Adrenal gland (tissue), 12 donors: Measurements from ENCODE around the gene WDFY4. TPM values are rescaled to one million over a fixed set of nuclear protein-coding genes. Genes with fewer than 3 reads are reported as not detected.

ENCODE experiments used
- DNase-seq, 7 donors: peaks; one replicate each; pipeline ENCODE4 v3.0.0-alpha.2; 2019 to 2020
- H3K27ac ChIP-seq, 5 donors: fragments of 200-600 bp; sonication (generic) in 4 of 5; 1 replicate in 3 of 5; 2 replicates in 2 of 5; pipeline versions ENCODE4 v1.5.1 to v1.8.0; 2016 to 2020; ENCODE audit warnings: mild to moderate bottlenecking in 1 of 5
- H3K27me3 ChIP-seq: fragments of 200-600 bp; 2 replicates; pipeline ENCODE4 v1.8.0; 2021
- H3K36me3 ChIP-seq, 2 donors: fragments of 200-600 bp; replicated peaks in 1 of 2; 1 replicate in 1 of 2; 2 replicates in 1 of 2; pipeline versions ENCODE4 v1.5.1 to v1.8.0; 2018 to 2022
- H3K4me1 ChIP-seq, 2 donors: fragments of 200-600 bp; replicated peaks in 1 of 2; 1 replicate in 1 of 2; 2 replicates in 1 of 2; pipeline versions ENCODE4 v1.5.1 to v1.8.0; 2018 to 2021
- H3K4me3 ChIP-seq, 4 donors: fragments of 200-600 bp; sonication (generic) in 3 of 4; one replicate each; pipeline ENCODE4 v1.5.1; 2016 to 2018
- H3K9me3 ChIP-seq, 3 donors: fragments of 200-600 bp; sonication (generic) in 1 of 3; replicated peaks in 1 of 3; 1 replicate in 2 of 3; 2 replicates in 1 of 3; pipeline versions ENCODE4 v1.5.1 to v1.8.0; 2016 to 2021
- CTCF ChIP-seq, 6 experiments: fragments of 450-650 bp in 4 of 6; fragments of 200-600 bp in 2 of 6; sonication (generic) in 1 of 6; IDR thresholded peaks; 1 replicate in 5 of 6; 2 replicates in 1 of 6; pipeline versions ENCODE4 v1.5.1 to v1.8.0; 2016 to 2021; ENCODE audit warnings: antibody characterized with exemption in 6 of 6, mild to moderate bottlenecking in 2 of 6, moderate library complexity in 1 of 6
- POLR2A ChIP-seq, 2 donors: fragments of 450-650 bp; IDR thresholded peaks; one replicate each; pipeline ENCODE4 v1.6.1; 2017; ENCODE audit warnings: antibody characterized with exemption in 2 of 2, mild to moderate bottlenecking in 2 of 2, moderate library complexity in 1 of 2
- WGBS, 4 donors: extraction: QIAGEN DNeasy Blood & Tissue Kit in 2 of 4; methylation state at CpG; one replicate each; pipeline versions ENCODE4 v1.1.5 to v1.1.7; 2013 to 2017; 5-methylcytosine and 5-hydroxymethylcytosine counted together
- intact Hi-C, 2 donors: fragments of 100-400 bp; cut with DNase I; formaldehyde crosslinking; loops; one replicate each; pipeline versions ENCODE4 v1.14.1 to v1.15.0; 2022 to 2023
- polyA plus RNA-seq, 3 donors: library from polyadenylated mRNA; stranded (reverse); fragments of 200-250 nt in 2 of 3; fragments of 350-450 nt in 1 of 3; fragmentation: Illumina TruSeq in 1 of 3; extraction: RNeasy Lipid Tissue Mini Kit (QIAGEN cat#74804) in 1 of 3; gene quantifications; one replicate each; pipeline ENCODE4 v1.2.3, GENCODE V29; 2013 to 2014
- total RNA-seq, 9 donors: library from RNA; depleted of rRNA in 4 of 9; stranded (reverse); fragments of >200 nt in 4 of 9; fragments of 120-200 nt in 1 of 9; fragmentation: NEBNext Ultra II Directional in 1 of 9; extraction: Animal tissue kit (Norgen Biotek cat#: 25700) in 1 of 9; gene quantifications; one replicate each; pipeline versions ENCODE4 v1.1.0 to v1.2.4, GENCODE V29; 2013 to 2023
- donor health status: healthy with polysubstance abuse.
- donor health status: Bipolar disorder and iron deficiency.
- donor health status: DM: yes; HTN: yes; CAD: no.
- donor health status: DM: no; HTN: no; CAD: no.
- donor health status: DM: no; HTN: no; CAD: no.
- donor health status: DM: yes; HTN: yes; CAD: no.

WDFY4 gene
- total and polyA plus RNA-seq, 12 donors = 0.61 to 9.9 (median 5.7) TPM

GRCh38 chr10:48884179-48885045, 199.7 kb downstream of the WDFY4 start:
- TF ChIP-seq POLR2A (IDR thresholded peaks at IDR 0.05) = no peak
- TF ChIP-seq CTCF (IDR thresholded peaks at IDR 0.05) = no peak
- Histone ChIP-seq H3K4me1 (no peaks in the 10 kb centered on the region), H3K36me3 (no peaks in the 10 kb centered on the region), H3K27me3 (no peaks in the 10 kb centered on the region), H3K9me3 (no peaks in the 10 kb centered on the region), H3K4me3 (no peak overlapping the region), H3K27ac (no peak overlapping the region)
- intact Hi-C loops = no loop called here
- DNase-seq = no peak
- WGBS, 4 donors = 64 to 77% (median 74%) methylated on average over 9 of the region's 9 CpGs

GRCh38 chr10:48885376-48885775, 200.7 kb downstream of the WDFY4 start:
- Histone ChIP-seq H3K27ac (no peak overlapping the region), H3K4me3 (no peak overlapping the region), H3K36me3 (no peaks in the 10 kb centered on the region), H3K4me1 (no peaks in the 10 kb centered on the region), H3K27me3 (no peaks in the 10 kb centered on the region), H3K9me3 (no peaks in the 10 kb centered on the region)
- 43 to 60% (median 55%) methylated on average over 2 of the region's 2 CpGs for WGBS, 4 donors
- intact Hi-C loops = no loop called here
- peak in 3 of 6 experiments; percentile 24 to 37 (median 27) for TF ChIP-seq CTCF (IDR thresholded peaks at IDR 0.05)
- no peak for TF ChIP-seq POLR2A (IDR thresholded peaks at IDR 0.05)
- DNase-seq = peak in 1 of 7 donors; percentile 23

- Histone ChIP-seq H3K9me3 (no peaks in the 10 kb centered on the region), H3K4me3 (no peak overlapping the region), H3K27ac (no peak overlapping the region), H3K36me3 (no peaks in the 10 kb centered on the region), H3K4me1 (no peaks in the 10 kb centered on the region), H3K27me3 (no peaks in the 10 kb centered on the region)
- TF ChIP-seq CTCF (IDR thresholded peaks at IDR 0.05) = no peak
- TF ChIP-seq POLR2A (IDR thresholded peaks at IDR 0.05) = no peak
- 60 to 83% (median 71%) methylated on average over 1 of the region's 1 CpG for WGBS, 4 donors
- intact Hi-C loops = no loop called here
- no peak for DNase-seq
These were observed 203.3 kb downstream of the WDFY4 start for GRCh38 chr10:48887982-48888381.

- H3K36me3 ChIP-seq = no peaks in the 10 kb centered on the region
- intact Hi-C loops = no loop called here
- H3K9me3 ChIP-seq = no peaks in the 10 kb centered on the region
- no peak overlapping the region for H3K4me3 ChIP-seq
- peak in 1 of 7 donors; percentile 14 for DNase-seq
- no peak overlapping the region for H3K27ac ChIP-seq
- no peaks in the 10 kb centered on the region for H3K4me1 ChIP-seq
- TF ChIP-seq CTCF (IDR thresholded peaks at IDR 0.05) (no peak), POLR2A (IDR thresholded peaks at IDR 0.05) (no peak)
- no peaks in the 10 kb centered on the region for H3K27me3 ChIP-seq
- 84 to 90% (median 86%) methylated on average over 11 of the region's 11 CpGs for WGBS, 4 donors
These were observed 206.5 kb downstream of the WDFY4 start for GRCh38 chr10:48890888-48891850.
